IMR-90 (cell line): ENCODE results near the gene SLC49A4. TPM values are rescaled to one million over a fixed set of nuclear protein-coding genes. Genes with fewer than 3 reads are reported as not detected.

Experiments
- ATAC-seq: fragments of 200-7000 bp; cut with Tn5 transposase; 2 replicates; pipeline ENCODE4 v1.9.1; 2020; ENCODE audit warnings: low read depth, mild to moderate bottlenecking, moderate library complexity
- BruUV-seq: library from RNA; stranded (reverse); fragments of 400-500 nt; replicated peaks from 2 replicates; lab custom pipeline; 2021; lab: Mats Ljungman, UMichigan
- CTCF ChIA-PET: fragments of 300-600 bp; formaldehyde crosslinking; extraction: SDS; loops from one replicate; lab custom pipeline; 2021; ENCODE audit warnings: antibody characterized with exemption; lab: Yijun Ruan, JAX
- POLR2A ChIA-PET: fragments of 300-600 bp; sonication (Branson Sonifier 250); formaldehyde crosslinking; loops from one replicate; lab custom pipeline; 2022; ENCODE audit warnings: antibody characterized with exemption; ENCODE audit not compliant: unreplicated experiment; lab: Charles Lee
- DNase-seq: peaks from one replicate; pipeline ENCODE4 v3.0.0; 2013
- H2AFZ ChIP-seq: replicated peaks from 2 replicates; pipeline ENCODE3; 2013; ENCODE audit warnings: low read length, mild to moderate bottlenecking; ENCODE audit not compliant: poor library complexity
- H2AK5ac ChIP-seq: 2 replicates; pipeline ENCODE4 v1.6.1; 2013; ENCODE audit warnings: low read depth, low read length, inconsistent platforms
- H2AK9ac ChIP-seq: replicated peaks from 2 replicates; pipeline ENCODE3; 2013; ENCODE audit warnings: mild to moderate bottlenecking, low read depth, low read length, moderate library complexity; ENCODE audit not compliant: poor library complexity
- H2BK120ac ChIP-seq: 2 replicates; pipeline ENCODE4 v1.6.1; 2013; ENCODE audit warnings: low read depth, low read length, inconsistent platforms
- H2BK15ac ChIP-seq: 3 replicates; pipeline ENCODE4 v1.6.1; 2013; ENCODE audit warnings: low read depth, low read length, inconsistent platforms
- H2BK20ac ChIP-seq: 2 replicates; pipeline ENCODE4 v1.6.1; 2013; ENCODE audit warnings: low read depth, mild to moderate bottlenecking, inconsistent platforms, low read length, moderate library complexity
- H2BK5ac ChIP-seq: 2 replicates; pipeline ENCODE4 v1.6.1; 2013; ENCODE audit warnings: mild to moderate bottlenecking, low read depth, low read length, inconsistent platforms; ENCODE audit not compliant: poor library complexity, severe bottlenecking
- H3K14ac ChIP-seq: replicated peaks from 2 replicates; pipeline ENCODE4 v1.6.1; 2013; ENCODE audit warnings: low read depth, low read length, inconsistent platforms
- H3K18ac ChIP-seq: 2 replicates; pipeline ENCODE4 v1.6.1; 2013; ENCODE audit warnings: low read depth, low read length, control low read depth
- H3K23ac ChIP-seq: 2 replicates; pipeline ENCODE4 v1.6.1; 2013; ENCODE audit warnings: low read depth, low read length, inconsistent platforms
- H3K27ac ChIP-seq: 2 replicates; pipeline ENCODE4 v1.5.1; 2013; ENCODE audit warnings: mild to moderate bottlenecking, control low read depth, low read length; ENCODE audit not compliant: insufficient read depth
- H3K27me3 ChIP-seq: 2 replicates; pipeline ENCODE4 v1.6.1; 2013; ENCODE audit warnings: low read length; ENCODE audit not compliant: control insufficient read depth, insufficient read depth
- H3K36me3 ChIP-seq: 2 replicates; pipeline ENCODE4 v1.6.1; 2013; ENCODE audit warnings: low read length, mixed read lengths; ENCODE audit not compliant: control insufficient read depth, insufficient read depth
- H3K4ac ChIP-seq: 2 replicates; pipeline ENCODE4 v1.6.1; 2013; ENCODE audit warnings: low read depth, low read length, inconsistent platforms
- H3K4me1 ChIP-seq: 2 replicates; pipeline ENCODE4 v1.6.1; 2013; ENCODE audit warnings: low read length, mixed read lengths; ENCODE audit not compliant: control insufficient read depth, insufficient read depth
- H3K4me2 ChIP-seq: 2 replicates; pipeline ENCODE4 v1.6.1; 2013; ENCODE audit warnings: low read depth, mild to moderate bottlenecking, control low read depth, low read length, moderate library complexity
- H3K4me3 ChIP-seq: 2 replicates; pipeline ENCODE4 v1.5.1; 2013; ENCODE audit warnings: low read depth, mild to moderate bottlenecking, control low read depth, low read length, moderate library complexity; ENCODE audit not compliant: insufficient read depth
- H3K56ac ChIP-seq: 2 replicates; pipeline ENCODE4 v1.6.1; 2013; ENCODE audit warnings: low read length, inconsistent platforms; ENCODE audit not compliant: insufficient read depth; ENCODE audit errors: extremely low read depth
- H3K79me1 ChIP-seq, 2 experiments: 2 replicates each; pipeline ENCODE4 v1.6.1; 2013; ENCODE audit warnings: low read length in 2 of 2, inconsistent platforms in 1 of 2, low read depth in 1 of 2
- H3K9ac ChIP-seq: 2 replicates; pipeline ENCODE4 v1.6.1; 2013; ENCODE audit warnings: low read depth, low read length, control low read depth
- H3K9me1 ChIP-seq: 2 replicates; pipeline ENCODE4 v1.6.1; 2013; ENCODE audit warnings: low read length, inconsistent platforms; ENCODE audit not compliant: insufficient read depth
- H3K9me3 ChIP-seq: 2 replicates; pipeline ENCODE4 v1.6.1; 2013; ENCODE audit warnings: low read length; ENCODE audit not compliant: control insufficient read depth, insufficient read depth
- H4K20me1 ChIP-seq: 2 replicates; pipeline ENCODE4 v1.6.1; 2013; ENCODE audit warnings: low read length, inconsistent platforms; ENCODE audit not compliant: insufficient read depth
- H4K5ac ChIP-seq: 2 replicates; pipeline ENCODE4 v1.6.1; 2013; ENCODE audit warnings: mild to moderate bottlenecking, low read depth, low read length, control low read depth
- H4K8ac ChIP-seq, 2 experiments: 2 replicates each; pipeline ENCODE4 v1.6.1; 2013; ENCODE audit warnings: low read depth in 2 of 2, low read length in 2 of 2, control low read depth in 1 of 2, inconsistent platforms in 1 of 2
- H4K91ac ChIP-seq: 2 replicates; pipeline ENCODE4 v1.6.1; 2013; ENCODE audit warnings: low read depth, low read length, inconsistent platforms; ENCODE audit not compliant: insufficient read depth
- BHLHE40 ChIP-seq: fragments of 150-350 bp; IDR thresholded peaks from 2 replicates; pipeline ENCODE4 v1.6.1; 2016; ENCODE audit warnings: mild to moderate bottlenecking, low read depth, low read length
- CEBPB ChIP-seq: IDR thresholded peaks from 2 replicates; pipeline ENCODE4 v1.6.1; 2012; ENCODE audit warnings: low read depth, low read length, improper control_type of control experiment
- CHD1 ChIP-seq: IDR thresholded peaks from 2 replicates; pipeline ENCODE4 v1.6.1; 2012; ENCODE audit warnings: low read depth, low read length, improper control_type of control experiment
- FOS ChIP-seq: fragments of 150-350 bp; IDR thresholded peaks from 2 replicates; pipeline ENCODE4 v1.6.1; 2016; ENCODE audit warnings: low read depth, low read length
- MAFK ChIP-seq: IDR thresholded peaks from 2 replicates; pipeline ENCODE4 v1.6.1; 2012; ENCODE audit warnings: low read depth, low read length, improper control_type of control experiment
- MAZ ChIP-seq: IDR thresholded peaks from 2 replicates; pipeline ENCODE4 v1.6.1; 2012; ENCODE audit warnings: low read depth, mild to moderate bottlenecking, low read length, improper control_type of control experiment, moderate library complexity, borderline replicate concordance
- MXI1 ChIP-seq: IDR thresholded peaks from 2 replicates; pipeline ENCODE4 v1.6.1; 2012; ENCODE audit warnings: low read depth, mild to moderate bottlenecking, low read length, moderate library complexity, borderline replicate concordance
- NFE2L2 ChIP-seq: fragments of 150-350 bp; IDR thresholded peaks from 2 replicates; pipeline ENCODE4 v1.6.1; 2016; ENCODE audit warnings: low read depth, mild to moderate bottlenecking, low read length
- POLR2A ChIP-seq: IDR thresholded peaks from 2 replicates; pipeline ENCODE4 v1.6.1; 2012; ENCODE audit warnings: mild to moderate bottlenecking, low read depth, low read length
- RAD21 ChIP-seq: IDR thresholded peaks from 2 replicates; pipeline ENCODE4 v1.6.1; 2012; ENCODE audit warnings: low read length, improper control_type of control experiment
- RFX5 ChIP-seq: IDR thresholded peaks from 2 replicates; pipeline ENCODE4 v1.8.0; 2012; ENCODE audit warnings: low read depth, mild to moderate bottlenecking, low read length, moderate library complexity
- SMC3 ChIP-seq: fragments of 150-350 bp; IDR thresholded peaks from 2 replicates; pipeline ENCODE4 v1.6.1; 2016; ENCODE audit warnings: low read depth, mild to moderate bottlenecking, antibody characterized with exemption, low read length, moderate library complexity
- WGBS, 2 experiments: methylation state at CpG; one replicate each; pipeline versions ENCODE4 v1.1.5 to v1.1.7; 2013; ENCODE audit warnings: missing lambda C conversion rate in 2 of 2; ENCODE audit not compliant: insufficient read length in 1 of 2; ENCODE audit errors: extremely low coverage in 2 of 2; 5-methylcytosine and 5-hydroxymethylcytosine counted together
- dilution Hi-C: fragments of 300-500 bp; cut with HindIII; formaldehyde crosslinking; loops from one replicate; pipeline ENCODE4 v1.14.3; 2018; ENCODE audit warnings: low sequenced_read_pairs; ENCODE audit not compliant: unreplicated experiment
- in situ Hi-C: fragments of 300-500 bp; cut with MboI; formaldehyde crosslinking; loops from 3 replicates; pipeline ENCODE4 v1.14.3; 2019; ENCODE audit warnings: low sequenced_read_pairs, inconsistent platforms, mixed read lengths
- intact Hi-C: fragments of 100-400 bp; cut with micrococcal nuclease; formaldehyde crosslinking; loops from 2 replicates; pipeline ENCODE4 v1.10.0; 2022
- polyA plus RNA-seq, 3 experiments: library from polyadenylated mRNA; depleted of rRNA; stranded (reverse); fragments of >200 nt; gene quantifications; 2 replicates each; pipeline ENCODE4 v1.2.3, GENCODE V29; 2012; ENCODE audit warnings: low replicate concordance in 1 of 3
- total RNA-seq: library from RNA; depleted of rRNA; stranded (reverse); fragments of >200 nt; gene quantifications from 2 replicates; pipeline ENCODE4 v1.2.3, GENCODE V29; 2012
- TF ChIP-seq, protein P1 (sequence below): conservative IDR thresholded peaks from 2 replicates; pipeline ENCODE4 v1.5.1; 2012; ENCODE audit warnings: mild to moderate bottlenecking, low read depth, low read length, improper control_type of control experiment
- TF ChIP-seq, protein P2 (sequence below): fragments of 150-350 bp; IDR thresholded peaks from 2 replicates; pipeline ENCODE4 v1.6.1; 2017; ENCODE audit warnings: mild to moderate bottlenecking, antibody characterized with exemption, low read length, low read depth
- TF ChIP-seq, protein P3 (sequence below): fragments of 150-350 bp; IDR thresholded peaks from 2 replicates; pipeline ENCODE4 v1.6.1; 2016; ENCODE audit warnings: low read depth, mild to moderate bottlenecking, low read length, moderate library complexity, borderline replicate concordance

Gene SLC49A4
- total and polyA plus RNA-seq, 2 of the 4 experiments (the other 2 are of a cell fraction) = 6.5 to 6.8 TPM

DNA sequence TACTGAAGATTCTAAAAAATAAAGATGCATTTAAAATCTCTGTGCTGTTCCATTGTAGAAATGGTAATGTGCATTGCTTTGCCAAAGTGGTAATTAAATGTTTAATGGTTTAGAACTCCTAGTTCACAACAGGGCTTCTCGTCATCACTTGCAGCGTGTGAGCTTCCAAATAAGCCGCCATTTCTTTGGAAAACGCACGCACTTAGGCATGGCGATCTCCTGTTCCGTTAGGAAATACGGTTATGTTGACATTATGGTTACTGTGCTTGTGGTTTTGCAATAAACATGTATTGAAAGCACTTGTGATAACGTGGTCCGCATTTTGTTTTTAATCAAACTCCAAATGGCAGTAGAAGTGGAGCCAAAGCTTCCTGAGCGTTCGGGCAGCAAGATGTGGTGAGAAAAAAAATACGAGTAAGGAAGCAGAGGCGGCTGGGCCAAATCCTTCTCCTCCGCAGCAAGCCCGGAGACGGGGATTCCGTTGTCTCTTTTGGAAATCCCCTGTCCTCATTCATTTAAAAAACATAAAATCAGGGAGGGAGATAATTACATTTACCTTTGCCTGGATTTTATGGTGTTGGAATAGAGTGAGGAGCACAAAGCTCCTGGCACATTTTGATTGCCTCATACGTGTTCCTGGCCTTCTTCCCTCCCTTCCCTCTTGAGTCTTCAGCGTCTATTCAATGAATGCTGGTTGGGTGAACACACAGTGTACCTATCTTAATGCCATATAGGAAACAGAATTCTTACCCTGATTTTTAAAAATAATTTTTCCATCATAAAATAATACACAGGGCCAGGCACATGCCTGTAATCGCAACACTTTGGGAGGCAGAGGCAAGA, 97.5 kb downstream of the SLC49A4 start:
- no TSS peak for BruUV-seq
- Histone ChIP-seq H3K79me1 (no peaks in the 10 kb centered on the region), H3K23ac (no peak overlapping the region), H3K9me3 (no peaks in the 10 kb centered on the region), H2BK20ac (no peak overlapping the region), H3K56ac (no peak overlapping the region), H2BK120ac (no peak overlapping the region), H3K9me1 (no peaks in the 10 kb centered on the region), H3K9ac (no peak overlapping the region), H3K4me2 (no peak overlapping the region), H3K36me3 (no peaks in the 10 kb centered on the region), H2BK15ac (no peak overlapping the region), H3K4ac (no peak overlapping the region), H2AK9ac (no peak overlapping the region), H4K5ac (no peak overlapping the region), H3K27me3 (peaks cover 20% of the 10 kb centered on the region), H4K20me1 (no peaks in the 10 kb centered on the region), H2BK5ac (no peak overlapping the region), H2AFZ (no peak overlapping the region), H4K8ac (no peak overlapping the region), H3K27ac (no peak overlapping the region), H3K4me1 (no peaks in the 10 kb centered on the region; the same call in 1 of the 2 replicates), H4K91ac (no peak overlapping the region), H3K14ac (no peak overlapping the region), H3K18ac (no peak overlapping the region), H2AK5ac (no peak overlapping the region), H3K4me3 (no peak overlapping the region)
- no peak for DNase-seq
- ChIA-PET POLR2A (no interaction called here), CTCF (no interaction called here)
- no peak for ATAC-seq
- intact Hi-C loops = no loop called here
- dilution Hi-C loops = no loop called here
- 81% methylated on average over 8 of the region's 21 CpGs; no CpG with 5 or more reads in 1 of the 2 experiments for WGBS, 2 experiments
- in situ Hi-C loops = no loop called here
- TF ChIP-seq BHLHE40 (no peak), RAD21 (no peak), MAZ (no peak), FOS (no peak), POLR2A (no peak), RFX5 (no peak), MAFK (no peak), SMC3 (no peak), NFE2L2 (no peak), MXI1 (no peak), CHD1 (no peak), CEBPB (no peak)
- TF ChIP-seq, protein P1, sequence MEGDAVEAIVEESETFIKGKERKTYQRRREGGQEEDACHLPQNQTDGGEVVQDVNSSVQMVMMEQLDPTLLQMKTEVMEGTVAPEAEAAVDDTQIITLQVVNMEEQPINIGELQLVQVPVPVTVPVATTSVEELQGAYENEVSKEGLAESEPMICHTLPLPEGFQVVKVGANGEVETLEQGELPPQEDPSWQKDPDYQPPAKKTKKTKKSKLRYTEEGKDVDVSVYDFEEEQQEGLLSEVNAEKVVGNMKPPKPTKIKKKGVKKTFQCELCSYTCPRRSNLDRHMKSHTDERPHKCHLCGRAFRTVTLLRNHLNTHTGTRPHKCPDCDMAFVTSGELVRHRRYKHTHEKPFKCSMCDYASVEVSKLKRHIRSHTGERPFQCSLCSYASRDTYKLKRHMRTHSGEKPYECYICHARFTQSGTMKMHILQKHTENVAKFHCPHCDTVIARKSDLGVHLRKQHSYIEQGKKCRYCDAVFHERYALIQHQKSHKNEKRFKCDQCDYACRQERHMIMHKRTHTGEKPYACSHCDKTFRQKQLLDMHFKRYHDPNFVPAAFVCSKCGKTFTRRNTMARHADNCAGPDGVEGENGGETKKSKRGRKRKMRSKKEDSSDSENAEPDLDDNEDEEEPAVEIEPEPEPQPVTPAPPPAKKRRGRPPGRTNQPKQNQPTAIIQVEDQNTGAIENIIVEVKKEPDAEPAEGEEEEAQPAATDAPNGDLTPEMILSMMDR = no peak
- TF ChIP-seq, protein P2, sequence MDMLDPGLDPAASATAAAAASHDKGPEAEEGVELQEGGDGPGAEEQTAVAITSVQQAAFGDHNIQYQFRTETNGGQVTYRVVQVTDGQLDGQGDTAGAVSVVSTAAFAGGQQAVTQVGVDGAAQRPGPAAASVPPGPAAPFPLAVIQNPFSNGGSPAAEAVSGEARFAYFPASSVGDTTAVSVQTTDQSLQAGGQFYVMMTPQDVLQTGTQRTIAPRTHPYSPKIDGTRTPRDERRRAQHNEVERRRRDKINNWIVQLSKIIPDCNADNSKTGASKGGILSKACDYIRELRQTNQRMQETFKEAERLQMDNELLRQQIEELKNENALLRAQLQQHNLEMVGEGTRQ = no peak
- TF ChIP-seq, protein P3, sequence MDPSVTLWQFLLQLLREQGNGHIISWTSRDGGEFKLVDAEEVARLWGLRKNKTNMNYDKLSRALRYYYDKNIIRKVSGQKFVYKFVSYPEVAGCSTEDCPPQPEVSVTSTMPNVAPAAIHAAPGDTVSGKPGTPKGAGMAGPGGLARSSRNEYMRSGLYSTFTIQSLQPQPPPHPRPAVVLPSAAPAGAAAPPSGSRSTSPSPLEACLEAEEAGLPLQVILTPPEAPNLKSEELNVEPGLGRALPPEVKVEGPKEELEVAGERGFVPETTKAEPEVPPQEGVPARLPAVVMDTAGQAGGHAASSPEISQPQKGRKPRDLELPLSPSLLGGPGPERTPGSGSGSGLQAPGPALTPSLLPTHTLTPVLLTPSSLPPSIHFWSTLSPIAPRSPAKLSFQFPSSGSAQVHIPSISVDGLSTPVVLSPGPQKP = no peak
